Measurements from ENCODE around the gene TAX1BP1.

DNA sequence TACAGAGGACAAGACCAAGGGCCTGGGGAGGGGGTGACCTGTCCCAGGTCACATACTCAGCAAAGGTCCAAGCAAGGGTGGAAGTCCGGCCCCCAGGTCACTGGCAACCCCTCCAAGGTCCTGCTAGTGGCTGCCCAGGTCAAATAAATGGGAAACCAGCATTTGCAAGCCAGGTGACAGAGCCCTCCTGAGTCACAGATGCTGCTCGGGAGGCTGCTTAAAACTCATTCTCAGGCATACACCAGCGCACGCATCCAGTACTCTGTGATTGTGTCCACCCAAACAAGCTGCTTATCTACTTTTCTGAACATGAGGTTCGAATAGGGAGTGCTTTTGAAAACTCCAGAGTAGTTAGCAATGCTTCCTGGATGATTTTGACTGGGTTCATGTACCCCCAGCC lies 130.6 kb downstream of the TAX1BP1 start:
- TF ChIP-seq EZH2 (IDR thresholded peaks at IDR 0.05; ENCODE audit: borderline replicate concordance, low read depth, low read length, severe bottlenecking) = no peak
- TF ChIP-seq, protein P1, sequence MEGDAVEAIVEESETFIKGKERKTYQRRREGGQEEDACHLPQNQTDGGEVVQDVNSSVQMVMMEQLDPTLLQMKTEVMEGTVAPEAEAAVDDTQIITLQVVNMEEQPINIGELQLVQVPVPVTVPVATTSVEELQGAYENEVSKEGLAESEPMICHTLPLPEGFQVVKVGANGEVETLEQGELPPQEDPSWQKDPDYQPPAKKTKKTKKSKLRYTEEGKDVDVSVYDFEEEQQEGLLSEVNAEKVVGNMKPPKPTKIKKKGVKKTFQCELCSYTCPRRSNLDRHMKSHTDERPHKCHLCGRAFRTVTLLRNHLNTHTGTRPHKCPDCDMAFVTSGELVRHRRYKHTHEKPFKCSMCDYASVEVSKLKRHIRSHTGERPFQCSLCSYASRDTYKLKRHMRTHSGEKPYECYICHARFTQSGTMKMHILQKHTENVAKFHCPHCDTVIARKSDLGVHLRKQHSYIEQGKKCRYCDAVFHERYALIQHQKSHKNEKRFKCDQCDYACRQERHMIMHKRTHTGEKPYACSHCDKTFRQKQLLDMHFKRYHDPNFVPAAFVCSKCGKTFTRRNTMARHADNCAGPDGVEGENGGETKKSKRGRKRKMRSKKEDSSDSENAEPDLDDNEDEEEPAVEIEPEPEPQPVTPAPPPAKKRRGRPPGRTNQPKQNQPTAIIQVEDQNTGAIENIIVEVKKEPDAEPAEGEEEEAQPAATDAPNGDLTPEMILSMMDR (IDR thresholded peaks at IDR 0.05; ENCODE audit: borderline replicate concordance, extremely low read depth, low read length, poor library complexity, severe bottlenecking) = no peak

Data from DND-41 (cell line).